Trophoblast cell (in vitro differentiated cells and primary cell): ENCODE measurements around the gene SLC39A12.

ENCODE experiments used
- DNase-seq, 2 donors: peaks; one replicate each; pipeline ENCODE4 v3.0.0-alpha.2; 2016
- H2AFZ ChIP-seq: 2 replicates; pipeline ENCODE4 v1.6.1; 2013; ENCODE audit warnings: low read length, moderate library complexity, mild to moderate bottlenecking; ENCODE audit not compliant: insufficient read depth, poor library complexity
- H2AK5ac ChIP-seq: 2 replicates; pipeline ENCODE4 v1.6.1; 2013; ENCODE audit warnings: mild to moderate bottlenecking, low read length
- H2BK120ac ChIP-seq: 2 replicates; pipeline ENCODE4 v1.6.1; 2013; ENCODE audit warnings: low read length, mild to moderate bottlenecking, moderate library complexity; ENCODE audit not compliant: insufficient read depth, poor library complexity
- H2BK12ac ChIP-seq: 2 replicates; pipeline ENCODE4 v1.6.1; 2013; ENCODE audit warnings: mild to moderate bottlenecking, low read length, moderate library complexity
- H2BK5ac ChIP-seq: 2 replicates; pipeline ENCODE4 v1.6.1; 2013; ENCODE audit warnings: low read length, low read depth, moderate library complexity, mild to moderate bottlenecking; ENCODE audit not compliant: poor library complexity
- H3K14ac ChIP-seq: 2 replicates; pipeline ENCODE4 v1.6.1; 2013; ENCODE audit warnings: mild to moderate bottlenecking, low read length
- H3K18ac ChIP-seq: 2 replicates; pipeline ENCODE4 v1.6.1; 2013; ENCODE audit warnings: mild to moderate bottlenecking, low read length
- H3K23ac ChIP-seq: 2 replicates; pipeline ENCODE4 v1.6.1; 2013; ENCODE audit warnings: low read length
- H3K27ac ChIP-seq: 2 replicates; pipeline ENCODE4 v1.5.1; 2013; ENCODE audit warnings: low read depth, mild to moderate bottlenecking, inconsistent platforms, low read length, moderate library complexity
- H3K27me3 ChIP-seq: 2 replicates; pipeline ENCODE4 v1.6.1; 2013; ENCODE audit warnings: inconsistent platforms, mild to moderate bottlenecking, low read length, moderate library complexity; ENCODE audit not compliant: insufficient read depth
- H3K36me3 ChIP-seq, 2 experiments: 1 replicate in 1 of 2; 2 replicates in 1 of 2; pipeline ENCODE4 v1.6.1; 2013; ENCODE audit warnings: low read length in 2 of 2, mild to moderate bottlenecking in 2 of 2, moderate library complexity in 1 of 2; ENCODE audit not compliant: insufficient read depth in 2 of 2, control insufficient read depth in 1 of 2
- H3K4ac ChIP-seq: 2 replicates; pipeline ENCODE4 v1.6.1; 2013; ENCODE audit warnings: low read depth, mild to moderate bottlenecking, low read length, moderate library complexity
- H3K4me1 ChIP-seq, 2 experiments: 1 replicate in 1 of 2; 2 replicates in 1 of 2; pipeline ENCODE4 v1.6.1; 2013; ENCODE audit warnings: low read length in 2 of 2, mild to moderate bottlenecking in 2 of 2, moderate library complexity in 1 of 2; ENCODE audit not compliant: insufficient read depth in 2 of 2, control insufficient read depth in 1 of 2
- H3K4me2 ChIP-seq: 2 replicates; pipeline ENCODE4 v1.6.1; 2013; ENCODE audit warnings: inconsistent platforms, mild to moderate bottlenecking, low read length, moderate library complexity
- H3K4me3 ChIP-seq: 2 replicates; pipeline ENCODE4 v1.5.1; 2013; ENCODE audit warnings: mild to moderate bottlenecking, low read depth, low read length, inconsistent platforms
- H3K79me1 ChIP-seq: one replicate; pipeline ENCODE4 v1.6.1; 2013; ENCODE audit warnings: low read length
- H3K79me2 ChIP-seq: 2 replicates; pipeline ENCODE4 v1.6.1; 2013; ENCODE audit warnings: low read length, mild to moderate bottlenecking; ENCODE audit not compliant: control insufficient read depth, insufficient read depth, poor library complexity
- H3K9ac ChIP-seq: 2 replicates; pipeline ENCODE4 v1.6.1; 2013; ENCODE audit warnings: mild to moderate bottlenecking, low read length
- H3K9me3 ChIP-seq: 2 replicates; pipeline ENCODE4 v1.6.1; 2013; ENCODE audit warnings: low read depth, mild to moderate bottlenecking, control low read depth, inconsistent platforms, low read length; ENCODE audit not compliant: insufficient read depth
- H4K12ac ChIP-seq: 2 replicates; pipeline ENCODE4 v1.6.1; 2013; ENCODE audit warnings: low read depth, mild to moderate bottlenecking, low read length, moderate library complexity
- H4K8ac ChIP-seq: 2 replicates; pipeline ENCODE4 v1.6.1; 2013; ENCODE audit warnings: low read depth, mild to moderate bottlenecking, low read length, moderate library complexity
- H4K91ac ChIP-seq: one replicate; pipeline ENCODE4 v1.6.1; 2013; ENCODE audit warnings: low read depth, mild to moderate bottlenecking, low read length, moderate library complexity
- WGBS: extraction: QIAGEN DNeasy Blood & Tissue Kit; methylation state at CpG from one replicate; pipeline ENCODE4 v1.1.7; 2013; ENCODE audit warnings: missing lambda C conversion rate; ENCODE audit not compliant: insufficient read length, insufficient coverage; ENCODE audit errors: extremely low coverage; 5-methylcytosine and 5-hydroxymethylcytosine counted together

SLC39A12 gene

DNA sequence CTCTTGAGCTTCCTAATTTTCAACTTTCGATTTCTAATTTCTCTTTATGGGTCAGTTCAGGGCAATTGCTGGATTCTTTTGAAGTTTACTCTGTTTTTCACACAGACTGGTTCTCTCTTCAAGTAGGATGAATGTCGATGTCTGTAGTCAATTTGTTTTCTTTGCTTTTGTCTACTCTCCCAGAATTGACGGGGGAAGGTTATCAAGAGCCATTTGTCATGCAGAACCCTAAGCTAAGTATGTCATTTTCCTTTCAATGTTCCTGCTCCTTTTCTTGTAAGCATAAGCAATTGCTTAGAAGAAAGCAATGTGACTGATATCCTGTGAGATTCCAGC, 53.7 kb downstream of the SLC39A12 start:
- Histone ChIP-seq H3K79me1 (no peaks in the 10 kb centered on the region), H3K36me3 (no peaks in the 10 kb centered on the region), H3K79me2 (no peaks in the 10 kb centered on the region), H3K4me2 (no peak overlapping the region), H3K9me3 (peaks cover 2% of the 10 kb centered on the region), H4K91ac (no peak overlapping the region), H3K4ac (no peak overlapping the region), H3K27ac (no peak overlapping the region), H3K14ac (no peak overlapping the region), H2BK120ac (no peak overlapping the region), H3K23ac (no peak overlapping the region), H4K8ac (no peak overlapping the region), H2BK5ac (no peak overlapping the region), H3K9ac (no peak overlapping the region), H2AFZ (no peak overlapping the region), H4K12ac (no peak overlapping the region), H3K27me3 (no peaks in the 10 kb centered on the region), H3K4me3 (no peak overlapping the region), H3K18ac (no peak overlapping the region), H2BK12ac (no peak overlapping the region), H3K4me1 (no peaks in the 10 kb centered on the region), H2AK5ac (no peak overlapping the region)
- DNase-seq, result no peak
- no CpG with 5 or more reads among the region's 3 CpGs for WGBS

DNA sequence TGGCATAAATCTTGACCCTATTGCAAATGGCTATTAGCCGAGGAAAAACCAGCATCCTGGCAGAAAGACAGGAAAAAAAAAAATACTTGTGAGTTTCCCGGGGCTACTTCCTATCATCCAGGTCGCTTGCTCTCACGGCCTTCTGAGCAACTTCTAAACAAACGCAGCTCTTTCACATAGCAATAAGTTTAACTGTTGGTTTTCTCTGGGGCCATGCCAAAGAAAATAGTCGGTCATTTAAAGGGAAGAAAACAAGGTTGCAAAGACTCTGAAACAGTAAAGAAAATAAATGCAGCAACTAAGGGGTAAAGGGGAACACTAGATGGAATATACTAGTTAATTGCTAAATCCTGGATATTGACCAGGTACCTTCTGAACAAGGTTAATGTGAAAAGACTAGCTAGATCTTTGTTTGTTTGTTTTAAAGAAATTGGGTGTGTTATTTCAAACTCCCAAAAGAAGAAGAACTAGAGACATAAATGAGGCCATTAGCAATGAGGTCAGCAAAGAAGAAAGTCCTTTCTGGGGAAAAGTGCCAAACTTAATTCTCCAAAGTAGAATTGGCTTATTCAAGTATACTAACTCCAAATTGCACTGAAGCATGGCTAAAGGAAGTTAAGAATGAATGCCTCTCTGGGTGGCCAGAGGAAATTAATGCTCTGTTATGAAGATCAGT, 54.2 kb downstream of the SLC39A12 start:
- H3K4me2 ChIP-seq, result no peak overlapping the region
- peaks cover 2% of the 10 kb centered on the region for H3K9me3 ChIP-seq
- no peak overlapping the region for H4K8ac ChIP-seq
- no peak overlapping the region for H3K23ac ChIP-seq
- no peak overlapping the region for H2AK5ac ChIP-seq
- H3K27me3 ChIP-seq, result no peaks in the 10 kb centered on the region
- H3K36me3 ChIP-seq, result no peaks in the 10 kb centered on the region
- no peak overlapping the region for H3K9ac ChIP-seq
- WGBS, result no CpG with 5 or more reads among the region's 6 CpGs
- no peak overlapping the region for H2AFZ ChIP-seq
- no peak overlapping the region for H2BK12ac ChIP-seq
- H3K4ac ChIP-seq, result no peak overlapping the region
- H3K27ac ChIP-seq, result no peak overlapping the region
- H4K91ac ChIP-seq, result no peak overlapping the region
- H4K12ac ChIP-seq, result no peak overlapping the region
- no peak overlapping the region for H3K14ac ChIP-seq
- no peak overlapping the region for H3K4me3 ChIP-seq
- no peaks in the 10 kb centered on the region for H3K79me1 ChIP-seq
- H3K18ac ChIP-seq, result no peak overlapping the region
- H3K79me2 ChIP-seq, result no peaks in the 10 kb centered on the region
- H2BK5ac ChIP-seq, result no peak overlapping the region
- no peaks in the 10 kb centered on the region for H3K4me1 ChIP-seq
- no peak overlapping the region for H2BK120ac ChIP-seq
- DNase-seq, result no peak

DNA sequence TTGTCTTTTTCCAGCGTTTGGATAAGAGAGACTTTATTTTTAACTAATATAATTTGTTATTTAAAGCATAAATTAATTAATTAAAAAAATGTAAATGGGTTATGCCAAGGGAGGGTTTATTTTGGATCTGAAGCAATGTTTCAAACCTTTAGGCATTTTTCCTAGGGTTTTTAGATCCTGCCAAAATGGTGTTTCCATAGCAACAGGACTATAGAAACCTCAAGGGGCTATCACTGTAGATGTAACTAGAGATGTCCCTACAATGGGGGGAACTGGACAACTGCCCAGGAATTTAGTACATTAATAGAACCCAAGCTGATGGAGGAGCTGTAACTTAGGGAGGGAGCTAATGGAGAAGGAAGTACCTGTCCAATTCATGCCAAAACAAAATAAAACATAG, 57.3 kb downstream of the SLC39A12 start:
- no peak overlapping the region for H3K4me2 ChIP-seq

DNA sequence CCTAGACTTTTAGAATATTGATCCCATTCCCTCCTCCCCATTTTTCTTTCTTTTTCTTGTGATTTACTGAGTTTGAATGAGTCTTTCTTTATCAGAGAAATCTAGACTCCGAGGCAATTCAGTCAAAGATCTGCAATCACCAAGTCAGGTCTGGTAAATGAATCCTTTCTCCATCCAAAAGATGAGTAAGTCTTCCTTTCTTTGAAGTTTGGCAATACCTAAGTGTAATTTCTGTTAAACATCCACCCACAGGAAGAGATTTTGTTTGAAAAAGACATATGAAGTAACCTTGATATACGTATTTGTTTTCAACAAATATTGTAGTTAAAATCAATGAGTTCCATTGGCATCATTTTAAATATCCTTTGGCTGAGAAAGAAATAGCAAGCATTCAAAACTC, 58.3 kb downstream of the SLC39A12 start:
- Histone ChIP-seq H3K4me3 (no peak overlapping the region), H2AFZ (no peak overlapping the region), H3K9me3 (peaks cover 2% of the 10 kb centered on the region), H4K91ac (no peak overlapping the region), H2AK5ac (no peak overlapping the region), H4K12ac (no peak overlapping the region), H3K18ac (no peak overlapping the region), H3K36me3 (no peaks in the 10 kb centered on the region), H3K79me1 (no peaks in the 10 kb centered on the region), H2BK5ac (no peak overlapping the region), H3K9ac (no peak overlapping the region), H2BK12ac (no peak overlapping the region), H3K14ac (no peak overlapping the region), H3K27ac (no peak overlapping the region), H3K4me1 (no peaks in the 10 kb centered on the region), H3K4ac (no peak overlapping the region), H4K8ac (no peak overlapping the region), H3K27me3 (no peaks in the 10 kb centered on the region), H3K4me2 (no peak overlapping the region), H2BK120ac (no peak overlapping the region), H3K23ac (no peak overlapping the region), H3K79me2 (no peaks in the 10 kb centered on the region)
- no CpG with 5 or more reads among the region's 2 CpGs for WGBS
- DNase-seq, result no peak

More for the DNA sequence above, 57.3 kb downstream of the SLC39A12 start:
- Histone ChIP-seq H3K14ac (no peak overlapping the region), H3K27me3 (no peaks in the 10 kb centered on the region), H2AK5ac (no peak overlapping the region), H2BK120ac (no peak overlapping the region), H4K8ac (no peak overlapping the region), H2AFZ (no peak overlapping the region), H3K9me3 (peaks cover 2% of the 10 kb centered on the region), H4K91ac (no peak overlapping the region), H2BK12ac (no peak overlapping the region), H3K36me3 (no peaks in the 10 kb centered on the region), H3K4ac (no peak overlapping the region), H2BK5ac (no peak overlapping the region), H3K23ac (no peak overlapping the region), H3K4me1 (no peaks in the 10 kb centered on the region), H3K27ac (no peak overlapping the region), H3K9ac (no peak overlapping the region), H4K12ac (no peak overlapping the region), H3K79me1 (no peaks in the 10 kb centered on the region), H3K18ac (no peak overlapping the region), H3K79me2 (no peaks in the 10 kb centered on the region), H3K4me3 (no peak overlapping the region)
- DNase-seq, result no peak
- no CpG with 5 or more reads among the region's 1 CpG for WGBS
